GM10266 (cell line): ENCODE measurements around the gene SGSM2.

Experiments used
- DNase-seq: peaks from one replicate; pipeline ENCODE4 v3.0.0; 2012; ENCODE audit errors: extremely low spot score
- TF ChIP-seq, protein P1 (sequence below): IDR thresholded peaks from 2 replicates; pipeline ENCODE4 v1.5.1; 2012; ENCODE audit warnings: mild to moderate bottlenecking, low read depth; ENCODE audit not compliant: control insufficient read depth, insufficient read depth; ENCODE audit errors: missing control alignments

Gene SGSM2

DNA sequence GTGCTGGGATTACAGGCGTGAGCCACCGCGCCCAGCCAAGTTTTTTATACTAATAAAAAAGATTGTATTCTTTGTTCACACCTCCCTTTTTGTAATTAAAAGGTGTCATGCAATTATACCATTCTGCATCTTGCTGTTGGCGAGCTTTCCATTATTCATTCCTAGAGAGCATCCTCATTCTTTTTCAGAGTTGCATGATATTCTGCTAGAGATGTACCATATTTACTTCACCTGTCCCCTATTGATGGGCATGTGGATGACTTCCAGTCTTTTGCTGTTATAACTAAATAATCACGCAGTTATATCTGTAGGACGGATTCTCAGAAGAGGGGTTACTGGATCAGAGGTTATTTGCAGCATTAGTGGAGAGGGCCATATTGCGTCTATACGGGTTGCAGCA is 17.0 kb downstream of the SGSM2 start:
- no peak for DNase-seq
- TF ChIP-seq, protein P1, sequence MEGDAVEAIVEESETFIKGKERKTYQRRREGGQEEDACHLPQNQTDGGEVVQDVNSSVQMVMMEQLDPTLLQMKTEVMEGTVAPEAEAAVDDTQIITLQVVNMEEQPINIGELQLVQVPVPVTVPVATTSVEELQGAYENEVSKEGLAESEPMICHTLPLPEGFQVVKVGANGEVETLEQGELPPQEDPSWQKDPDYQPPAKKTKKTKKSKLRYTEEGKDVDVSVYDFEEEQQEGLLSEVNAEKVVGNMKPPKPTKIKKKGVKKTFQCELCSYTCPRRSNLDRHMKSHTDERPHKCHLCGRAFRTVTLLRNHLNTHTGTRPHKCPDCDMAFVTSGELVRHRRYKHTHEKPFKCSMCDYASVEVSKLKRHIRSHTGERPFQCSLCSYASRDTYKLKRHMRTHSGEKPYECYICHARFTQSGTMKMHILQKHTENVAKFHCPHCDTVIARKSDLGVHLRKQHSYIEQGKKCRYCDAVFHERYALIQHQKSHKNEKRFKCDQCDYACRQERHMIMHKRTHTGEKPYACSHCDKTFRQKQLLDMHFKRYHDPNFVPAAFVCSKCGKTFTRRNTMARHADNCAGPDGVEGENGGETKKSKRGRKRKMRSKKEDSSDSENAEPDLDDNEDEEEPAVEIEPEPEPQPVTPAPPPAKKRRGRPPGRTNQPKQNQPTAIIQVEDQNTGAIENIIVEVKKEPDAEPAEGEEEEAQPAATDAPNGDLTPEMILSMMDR = no peak

DNA sequence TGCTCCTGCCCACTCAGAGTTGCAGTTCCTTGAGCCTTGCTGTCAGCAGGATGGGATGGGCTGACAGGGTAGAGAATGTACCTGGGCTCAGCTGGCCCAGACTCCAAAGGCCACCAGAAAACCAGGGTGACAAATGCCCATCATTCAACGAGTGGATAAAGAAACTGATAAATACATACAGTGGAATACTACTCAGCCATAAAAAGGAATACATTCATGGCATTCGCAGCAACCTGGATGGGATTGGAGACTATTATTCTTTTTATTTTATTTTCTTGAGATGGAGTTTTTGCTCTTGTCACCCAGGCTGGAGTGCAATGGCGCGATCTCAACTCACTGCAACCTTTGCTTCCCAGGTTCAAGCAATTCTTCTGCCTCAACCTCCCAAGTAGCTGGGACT is 19.9 kb downstream of the SGSM2 start:
- TF ChIP-seq, protein P1 = no peak
- DNase-seq = no peak

DNA sequence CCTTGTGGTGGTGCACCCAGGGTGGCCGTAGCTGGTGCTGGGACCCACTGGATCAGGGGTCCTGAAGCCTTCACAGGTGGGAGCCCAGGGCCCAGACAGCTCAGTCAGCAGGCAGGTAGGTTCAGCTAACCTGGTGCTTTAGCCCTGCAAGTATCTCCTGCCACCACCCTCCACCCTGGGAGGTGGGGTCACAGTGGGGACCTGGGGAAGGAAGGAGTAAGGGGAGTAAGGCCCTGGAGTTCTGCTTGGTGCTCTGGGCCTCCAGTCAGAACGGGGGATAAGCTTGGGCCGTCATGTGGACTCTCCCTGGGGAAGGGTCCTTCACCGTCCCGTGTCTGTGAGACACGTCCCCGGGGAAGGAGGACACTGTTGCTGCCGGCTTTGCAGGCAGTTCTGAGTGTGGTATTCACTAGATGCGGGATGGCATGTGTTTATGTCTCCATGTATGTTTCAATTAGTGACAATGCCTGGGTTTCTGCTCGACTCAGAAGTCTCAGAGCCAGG is 20.7 kb downstream of the SGSM2 start:
- TF ChIP-seq, protein P1 = no peak
- no peak for DNase-seq

DNA sequence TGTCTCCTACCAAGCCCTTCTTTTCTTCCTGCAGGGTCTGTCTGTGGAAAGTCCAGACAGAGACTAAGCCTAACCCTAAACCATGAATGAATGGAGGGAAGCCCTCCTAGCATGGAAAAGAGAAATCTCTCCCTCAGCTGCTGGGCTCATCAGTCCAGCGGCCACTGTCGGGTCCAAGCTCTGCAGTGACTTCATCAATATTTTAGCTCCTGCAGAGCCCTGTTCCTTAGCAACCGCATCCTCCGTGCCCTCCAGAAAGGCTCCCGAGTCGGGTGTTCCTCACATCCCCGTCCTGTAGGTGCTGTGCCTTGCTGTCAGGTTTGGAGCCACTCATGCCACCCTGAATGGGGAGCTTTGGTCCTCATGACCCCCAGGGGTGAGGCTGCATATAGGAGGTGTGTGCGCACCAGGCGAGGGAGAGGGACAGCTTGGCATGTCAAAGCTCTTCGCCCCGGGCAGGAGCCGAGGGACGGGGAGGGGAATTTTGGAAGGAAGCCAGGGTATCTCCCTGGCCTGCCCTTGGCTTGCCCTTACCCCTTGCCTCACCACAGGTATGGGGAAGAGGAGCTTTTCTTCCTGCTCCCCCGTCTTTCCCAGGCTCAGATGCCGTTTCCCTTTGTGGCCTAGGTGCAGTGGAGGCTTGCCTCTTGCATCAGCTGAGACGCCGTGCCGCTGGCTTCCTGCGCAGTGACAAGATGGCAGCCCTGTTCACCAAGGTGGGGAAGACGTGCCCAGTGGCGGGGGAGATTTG is 23.9 kb downstream of the SGSM2 start:
- TF ChIP-seq, protein P1 = no peak
- no peak for DNase-seq

DNA sequence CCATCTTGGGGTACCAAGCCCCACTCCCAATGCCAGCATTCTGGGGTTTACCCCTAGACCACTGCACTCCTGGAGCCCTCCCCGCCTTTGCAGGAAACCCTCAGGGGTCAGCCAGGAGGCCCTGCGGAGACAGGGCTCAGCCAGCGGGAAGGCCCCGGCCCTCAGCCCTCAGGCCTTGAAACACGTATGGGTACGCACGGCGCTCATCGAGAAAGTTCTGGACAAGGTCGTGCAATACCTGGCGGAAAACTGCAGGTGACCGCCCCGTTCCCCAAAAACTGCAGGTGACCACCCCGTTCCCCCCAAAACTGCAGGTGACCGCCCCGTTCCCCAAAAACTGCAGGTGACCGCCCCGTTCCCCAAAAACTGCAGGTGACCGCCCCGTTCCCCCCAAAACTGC is 24.7 kb downstream of the SGSM2 start:
- TF ChIP-seq, protein P1 = no peak
- DNase-seq = no peak

DNA sequence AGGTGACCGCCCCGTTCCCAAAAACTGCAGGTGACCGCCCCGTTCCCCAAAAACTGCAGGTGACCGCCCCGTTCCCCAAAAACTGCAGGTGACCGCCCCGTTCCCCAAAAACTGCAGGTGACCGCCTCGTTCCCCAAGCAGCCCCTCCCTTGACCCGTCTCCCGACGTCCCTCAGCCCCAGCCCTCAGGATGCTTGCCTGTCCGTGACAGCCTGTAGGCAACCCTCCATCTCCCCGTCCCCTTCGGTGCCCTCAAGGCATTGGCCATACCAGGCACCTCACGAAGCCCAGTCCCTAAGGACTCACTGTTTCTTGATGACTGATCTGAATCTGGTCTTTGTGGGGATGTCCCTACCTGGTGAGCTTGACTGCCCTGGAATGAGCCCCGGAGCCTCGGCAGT is 25.1 kb downstream of the SGSM2 start:
- DNase-seq = no peak
- TF ChIP-seq, protein P1 = no peak

DNA sequence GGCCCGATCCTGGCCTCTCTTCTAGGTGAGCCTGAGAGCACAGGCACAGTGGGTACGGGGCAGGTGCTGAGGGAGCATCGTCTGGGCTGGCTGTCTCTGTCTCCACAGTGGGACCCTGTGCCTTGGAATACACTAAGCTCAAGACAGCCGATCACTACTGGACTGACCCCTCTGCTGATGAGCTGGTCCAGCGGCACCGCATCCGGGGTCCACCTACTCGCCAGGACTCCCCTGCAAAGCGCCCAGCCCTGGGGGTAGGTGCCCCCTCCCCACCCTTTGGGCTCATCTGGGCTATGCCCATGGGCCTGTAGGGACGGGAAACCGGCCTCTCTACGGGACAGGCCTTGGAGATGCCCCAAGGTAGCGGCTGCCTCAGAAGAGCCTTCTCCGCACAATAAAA is 25.6 kb downstream of the SGSM2 start:
- TF ChIP-seq, protein P1 = no peak

More for the DNA sequence above, 25.6 kb downstream of the SGSM2 start:
- no peak for DNase-seq
